IPS-18a (cell line): ENCODE data around the gene ROGDI.

Experiments used
- H3K27ac ChIP-seq: one replicate; pipeline ENCODE4 v1.5.1; 2013; ENCODE audit warnings: low read length
- H3K27me3 ChIP-seq: one replicate; pipeline ENCODE4 v1.6.1; 2013; ENCODE audit warnings: mild to moderate bottlenecking, low read length; ENCODE audit not compliant: control insufficient read depth, insufficient read depth
- H3K36me3 ChIP-seq: one replicate; pipeline ENCODE4 v1.6.1; 2013; ENCODE audit warnings: low read depth, low read length; ENCODE audit not compliant: control insufficient read depth
- H3K4me1 ChIP-seq: one replicate; pipeline ENCODE4 v1.6.1; 2013; ENCODE audit warnings: low read depth, low read length; ENCODE audit not compliant: control insufficient read depth
- H3K4me3 ChIP-seq: one replicate; pipeline ENCODE4 v1.5.1; 2013; ENCODE audit warnings: low read length
- H3K9ac ChIP-seq: one replicate; pipeline ENCODE4 v1.6.1; 2013; ENCODE audit warnings: mild to moderate bottlenecking, low read length, moderate library complexity
- H3K9me3 ChIP-seq: one replicate; pipeline ENCODE4 v1.6.1; 2013; ENCODE audit warnings: low read depth, low read length; ENCODE audit not compliant: control insufficient read depth

ROGDI gene, protein sequence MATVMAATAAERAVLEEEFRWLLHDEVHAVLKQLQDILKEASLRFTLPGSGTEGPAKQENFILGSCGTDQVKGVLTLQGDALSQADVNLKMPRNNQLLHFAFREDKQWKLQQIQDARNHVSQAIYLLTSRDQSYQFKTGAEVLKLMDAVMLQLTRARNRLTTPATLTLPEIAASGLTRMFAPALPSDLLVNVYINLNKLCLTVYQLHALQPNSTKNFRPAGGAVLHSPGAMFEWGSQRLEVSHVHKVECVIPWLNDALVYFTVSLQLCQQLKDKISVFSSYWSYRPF

DNA sequence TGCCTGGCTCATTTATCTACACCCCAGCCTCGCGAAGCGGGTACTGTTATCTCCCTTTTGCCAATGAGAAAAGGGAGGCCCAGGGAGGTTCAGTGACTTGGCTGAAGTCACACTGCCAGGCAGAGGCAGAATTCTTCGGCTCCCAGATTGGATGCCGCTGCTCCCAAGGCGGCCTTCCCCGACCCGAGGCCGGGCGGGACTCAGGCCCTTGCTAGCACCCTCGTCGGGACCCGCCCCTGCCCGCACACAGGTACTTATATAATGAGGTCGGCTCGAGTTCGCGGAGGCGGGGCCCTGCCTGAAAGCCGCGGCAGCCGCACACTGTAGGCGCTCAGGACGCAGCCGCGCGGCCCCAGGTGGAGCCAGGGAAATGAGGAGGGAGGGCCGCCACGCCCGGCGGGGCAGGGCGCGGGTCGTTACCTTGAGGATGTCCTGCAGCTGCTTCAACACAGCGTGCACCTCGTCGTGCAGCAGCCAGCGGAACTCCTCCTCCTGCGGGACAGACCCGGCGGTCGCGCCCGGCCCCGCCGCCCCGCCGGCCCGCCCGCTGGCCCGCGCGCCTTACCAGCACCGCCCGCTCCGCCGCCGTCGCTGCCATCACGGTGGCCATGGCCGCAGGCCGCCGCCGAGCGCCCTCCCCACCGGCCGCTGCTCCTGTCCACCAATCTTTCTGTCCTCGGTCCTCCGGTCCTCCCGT lies at the start of gene ROGDI:
ROGDI (minus strand) TSS at position 672 of the 697 bp plus-strand sequence; CDS start at position 610, 62 bp downstream.
- Histone ChIP-seq H3K9ac (peak within 1 kb of the TSS; percentile 62), H3K4me1 (peaks cover 6% of the 10 kb centered on the region), H3K9me3 (no peaks in the 10 kb centered on the region), H3K27me3 (no peaks in the 10 kb centered on the region), H3K4me3 (peak within 1 kb of the TSS; percentile 89), H3K36me3 (peaks cover 18% of the 10 kb centered on the region), H3K27ac (peak within 1 kb of the TSS; percentile 39)

DNA sequence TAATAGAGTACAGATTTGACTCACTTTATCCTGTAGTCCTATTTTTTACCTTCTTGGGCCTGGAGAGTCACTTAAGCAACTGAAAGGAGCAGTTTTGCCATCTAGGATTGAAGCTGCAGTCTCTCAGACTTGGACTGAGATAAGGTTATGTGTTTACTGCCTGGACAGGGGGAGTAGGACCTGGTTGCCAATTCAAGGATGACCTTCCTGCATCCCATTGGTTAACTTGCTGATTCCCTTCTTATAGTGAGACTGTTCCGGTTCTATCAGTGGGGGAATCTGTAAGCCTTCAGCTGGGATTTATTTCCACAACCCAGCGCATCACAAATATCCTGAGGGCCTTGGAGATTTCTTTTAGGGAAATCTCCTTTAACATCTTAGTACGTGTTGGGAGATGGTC lies 47.8 kb upstream of the ROGDI start:
- H3K9me3 ChIP-seq, result no peaks in the 10 kb centered on the region
- H3K9ac ChIP-seq, result no peak overlapping the region
- no peak overlapping the region for H3K4me3 ChIP-seq

DNA sequence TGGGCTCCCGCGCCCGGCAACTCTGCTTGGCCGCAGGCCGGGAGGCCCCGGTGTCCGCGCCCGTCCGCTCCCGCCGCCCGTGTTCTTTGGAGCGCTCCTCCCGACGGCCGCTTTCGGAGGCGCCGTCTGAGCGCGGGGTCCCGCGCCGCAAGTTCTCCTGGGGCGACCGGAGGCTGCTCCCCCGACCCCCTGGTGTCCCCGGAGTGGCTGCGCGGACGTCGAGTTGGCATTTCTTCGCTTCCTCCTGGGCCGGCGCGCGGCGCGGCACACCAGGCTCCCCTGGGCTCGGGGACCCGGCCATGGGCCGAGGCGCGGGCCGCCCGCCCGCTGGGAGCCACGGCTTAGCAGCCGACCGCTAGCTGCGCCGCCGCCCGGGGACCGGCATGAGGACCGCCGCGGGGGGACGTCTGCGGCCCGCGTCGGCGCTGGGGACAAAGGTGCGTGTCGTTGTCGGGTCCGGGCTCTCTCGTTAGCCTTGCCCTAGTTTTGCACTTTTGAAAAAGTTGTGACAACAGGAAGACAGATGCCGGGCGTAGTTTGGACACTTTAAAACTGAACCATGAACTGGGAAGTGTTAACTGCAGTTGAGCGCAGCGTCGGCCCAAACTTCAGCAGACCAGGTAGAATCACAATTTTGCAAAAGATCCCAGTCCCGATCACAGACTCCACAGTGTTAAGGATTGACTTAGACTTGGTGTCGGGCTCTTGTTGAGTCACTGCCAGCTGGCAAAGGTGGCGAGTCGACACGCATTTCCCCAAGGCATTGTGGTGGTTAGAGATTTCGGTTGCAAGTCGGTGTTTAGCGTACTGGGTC lies 45.5 kb upstream of the ROGDI start:
- H3K27ac ChIP-seq, result no peak overlapping the region
- H3K27me3 ChIP-seq, result no peaks in the 10 kb centered on the region
- peaks cover 22% of the 10 kb centered on the region for H3K36me3 ChIP-seq
- no peaks in the 10 kb centered on the region for H3K9me3 ChIP-seq
- peak overlapping the region; percentile 37 for H3K9ac ChIP-seq
- H3K4me1 ChIP-seq, result peaks cover 2% of the 10 kb centered on the region
- H3K4me3 ChIP-seq, result peak overlapping the region; percentile 81

More for the DNA sequence above, 47.8 kb upstream of the ROGDI start:
- Histone ChIP-seq H3K27me3 (no peaks in the 10 kb centered on the region), H3K27ac (no peak overlapping the region), H3K4me1 (peaks cover 2% of the 10 kb centered on the region), H3K36me3 (peaks cover 14% of the 10 kb centered on the region)

DNA sequence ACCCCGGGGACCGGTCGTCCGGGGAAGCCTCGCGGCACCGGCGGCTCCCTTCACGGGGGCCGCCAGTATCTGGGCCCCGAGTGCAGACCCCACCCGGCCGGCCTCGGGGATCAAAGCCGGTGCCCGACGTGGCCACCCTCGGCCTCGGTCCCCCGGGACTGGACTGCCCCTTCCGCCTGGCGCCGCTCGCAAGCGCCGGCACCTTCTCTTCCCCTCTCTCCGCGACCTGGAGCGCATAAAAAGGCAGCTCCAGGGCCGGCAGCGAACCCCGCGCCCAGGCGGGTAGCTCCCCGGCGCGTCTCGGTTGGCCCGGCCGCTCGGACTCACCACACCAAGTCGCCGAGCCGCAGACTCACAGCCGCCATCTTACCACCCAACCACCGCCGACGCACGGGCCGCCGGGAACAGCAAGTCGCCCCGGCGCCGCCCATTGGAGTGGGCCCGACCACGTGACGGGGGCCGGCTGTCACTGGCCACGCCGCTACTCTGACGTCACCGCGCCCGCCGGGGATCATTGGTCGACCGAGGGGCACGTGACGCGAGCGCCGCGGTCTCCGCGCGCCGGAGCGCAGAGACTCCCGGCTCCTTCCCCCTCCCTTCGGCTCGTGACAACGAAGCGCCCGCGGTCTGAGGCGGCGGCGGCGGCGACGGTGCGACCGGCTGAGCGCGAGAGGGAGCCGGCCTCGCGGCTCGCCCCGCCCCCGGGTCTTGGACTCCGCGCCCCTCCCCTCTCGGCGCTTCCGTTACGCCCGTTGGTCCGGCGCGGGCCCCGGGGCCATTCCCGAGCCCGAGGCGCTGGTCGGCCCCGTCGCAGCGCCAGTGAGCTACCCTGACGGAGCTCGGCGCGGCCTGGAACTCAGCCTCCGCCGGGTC lies 44.7 kb upstream of the ROGDI start, which contains the start of the genes GLYR1 and UBN1:
GLYR1 (minus strand) TSS at position 388 of the 873 bp plus-strand sequence; CDS start at position 365, 23 bp downstream.
UBN1 (plus strand) TSS at position 581 of the 873 bp plus-strand sequence. CDS start 5,437 bp downstream, outside the sequence.
- peak within 1 kb of the TSS; percentile 81 for H3K4me3 ChIP-seq
- no peaks in the 10 kb centered on the region for H3K9me3 ChIP-seq
- H3K36me3 ChIP-seq, result peaks cover 28% of the 10 kb centered on the region
- peaks cover 2% of the 10 kb centered on the region for H3K4me1 ChIP-seq
- peak within 1 kb of the TSS; percentile 80 for H3K9ac ChIP-seq
- H3K27ac ChIP-seq, result no peak within 1 kb of the TSS
- no peaks in the 10 kb centered on the region for H3K27me3 ChIP-seq

DNA sequence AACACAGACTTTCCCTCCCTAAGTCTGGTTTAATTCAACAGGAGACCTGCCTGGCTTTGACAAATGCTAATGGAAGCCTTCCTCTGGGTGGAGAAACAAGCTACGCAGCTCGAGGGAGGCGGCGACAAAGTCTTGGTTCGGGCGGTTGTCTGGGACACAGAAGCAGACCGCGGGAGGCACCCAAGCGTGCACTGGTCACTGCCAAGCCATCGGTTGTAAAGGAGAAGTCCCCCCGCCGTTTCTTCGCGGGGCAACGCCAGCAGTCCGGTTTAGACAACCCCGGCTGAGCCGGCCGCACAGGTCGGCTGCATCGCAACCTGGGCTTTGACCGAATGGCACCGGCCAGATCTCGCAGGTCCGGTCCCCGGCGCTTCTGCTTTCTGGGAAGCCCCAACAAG lies 44.1 kb upstream of the ROGDI start:
- peaks cover 32% of the 10 kb centered on the region for H3K36me3 ChIP-seq
- H3K9ac ChIP-seq, result peak overlapping the region; percentile 80
- no peaks in the 10 kb centered on the region for H3K9me3 ChIP-seq
- no peaks in the 10 kb centered on the region for H3K27me3 ChIP-seq
- H3K4me3 ChIP-seq, result peak overlapping the region; percentile 81
- no peak overlapping the region for H3K27ac ChIP-seq
- H3K4me1 ChIP-seq, result peaks cover 2% of the 10 kb centered on the region

DNA sequence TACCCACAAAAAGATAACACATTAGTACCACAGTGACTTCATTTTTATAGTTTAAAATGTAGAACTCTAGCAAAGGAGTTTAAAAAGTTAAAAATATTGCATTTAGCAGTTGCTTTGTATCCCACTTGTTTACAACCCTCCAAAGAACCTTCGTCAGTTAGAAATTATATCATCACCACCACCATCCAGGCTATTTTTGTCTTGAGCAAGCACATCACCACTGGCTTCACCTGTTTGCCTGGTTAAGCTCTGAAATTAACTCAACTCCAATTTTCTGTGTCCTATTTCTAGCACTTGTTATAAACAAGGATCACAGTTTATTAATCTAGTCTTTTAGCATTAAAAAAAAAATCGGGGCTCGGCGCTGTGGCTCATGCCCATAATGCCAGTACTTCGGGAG lies 38.6 kb upstream of the ROGDI start:
- Histone ChIP-seq H3K4me3 (no peak overlapping the region), H3K9ac (no peak overlapping the region), H3K27me3 (no peaks in the 10 kb centered on the region), H3K36me3 (peaks cover 72% of the 10 kb centered on the region), H3K9me3 (no peaks in the 10 kb centered on the region), H3K4me1 (peaks cover 2% of the 10 kb centered on the region), H3K27ac (no peak overlapping the region)

DNA sequence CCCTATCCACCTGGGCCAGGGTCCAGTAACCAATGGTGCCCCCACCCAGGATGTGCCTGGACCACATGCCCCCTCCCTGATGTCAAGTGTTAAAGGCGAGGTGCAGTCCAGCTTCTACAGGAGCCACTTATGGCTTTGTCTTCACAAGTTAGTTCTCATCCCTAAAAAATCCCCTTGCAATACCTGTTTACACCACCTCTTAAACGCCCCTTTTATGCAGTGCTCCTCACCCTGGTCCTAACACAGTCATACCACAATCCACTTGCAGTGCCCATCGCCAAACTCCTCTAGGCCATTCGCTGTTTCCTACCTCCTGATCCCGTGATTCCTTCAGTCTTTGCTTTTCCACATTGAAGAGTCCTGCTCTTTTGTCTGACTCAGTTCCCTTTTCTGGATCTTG lies 37.5 kb upstream of the ROGDI start:
- H3K27me3 ChIP-seq, result no peaks in the 10 kb centered on the region
- H3K4me3 ChIP-seq, result no peak overlapping the region
- no peak overlapping the region for H3K9ac ChIP-seq
- no peaks in the 10 kb centered on the region for H3K4me1 ChIP-seq
- H3K9me3 ChIP-seq, result no peaks in the 10 kb centered on the region
- no peak overlapping the region for H3K27ac ChIP-seq
- peaks cover 69% of the 10 kb centered on the region for H3K36me3 ChIP-seq

DNA sequence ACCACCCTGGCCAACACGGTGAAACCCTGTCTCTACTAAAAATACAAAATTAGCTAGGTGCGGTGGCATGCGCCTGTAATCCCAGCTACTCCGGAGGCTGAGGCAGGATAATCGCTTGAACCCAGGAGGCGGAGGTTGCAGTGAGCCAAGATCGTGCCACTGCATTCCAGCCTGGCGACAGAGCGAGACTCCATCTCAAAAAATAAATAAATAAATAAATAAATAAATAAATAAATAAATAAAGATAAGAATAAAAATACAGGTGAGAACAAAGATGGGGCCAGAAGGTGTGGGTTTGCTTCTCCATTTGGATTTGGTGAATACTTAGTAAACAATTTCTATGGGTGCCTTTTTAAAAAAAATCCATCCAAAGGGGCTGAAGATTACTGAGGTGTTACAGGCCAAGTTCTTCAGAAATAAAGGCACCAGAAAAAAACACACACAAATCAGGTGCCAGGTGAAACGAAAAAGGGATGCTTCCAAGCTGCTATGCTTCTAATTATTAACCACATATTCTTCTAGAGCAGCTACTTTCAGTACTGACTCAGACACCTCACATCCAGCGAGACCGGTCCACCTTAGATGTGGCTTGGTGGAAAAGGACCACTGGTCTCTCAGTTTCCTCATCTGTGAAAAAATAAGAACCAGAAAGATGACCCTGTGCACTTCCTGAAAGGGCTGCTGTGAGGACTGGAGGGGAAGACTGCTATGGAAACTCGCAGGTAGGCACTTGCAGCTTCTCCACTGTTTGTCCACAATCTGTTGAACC lies 35.5 kb upstream of the ROGDI start:
- peaks cover 67% of the 10 kb centered on the region for H3K36me3 ChIP-seq
- no peaks in the 10 kb centered on the region for H3K9me3 ChIP-seq

DNA sequence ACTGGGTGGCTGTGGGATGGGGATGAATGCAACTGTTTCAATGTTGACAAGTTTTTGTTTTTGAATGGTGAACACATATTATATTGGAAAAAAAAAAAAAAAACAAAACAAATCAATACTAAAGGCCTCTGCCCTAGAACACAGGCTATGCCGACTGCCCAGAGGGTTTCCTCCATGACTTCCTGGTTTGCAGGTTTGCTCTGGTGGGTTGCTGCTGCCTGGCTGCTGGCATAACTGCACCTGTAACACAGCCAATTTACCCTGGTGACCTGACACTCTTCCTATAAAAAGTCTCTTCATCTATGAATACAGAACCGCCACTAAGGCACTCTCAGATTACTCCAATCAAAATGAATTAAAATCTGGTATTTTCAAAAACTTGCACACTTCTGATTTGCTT lies 34.3 kb upstream of the ROGDI start:
- Histone ChIP-seq H3K4me3 (no peak overlapping the region), H3K27me3 (no peaks in the 10 kb centered on the region), H3K9me3 (no peaks in the 10 kb centered on the region), H3K36me3 (peaks cover 69% of the 10 kb centered on the region), H3K4me1 (no peaks in the 10 kb centered on the region), H3K9ac (no peak overlapping the region), H3K27ac (no peak overlapping the region)

More for the DNA sequence above, 35.5 kb upstream of the ROGDI start:
- Histone ChIP-seq H3K4me3 (no peak overlapping the region), H3K4me1 (no peaks in the 10 kb centered on the region), H3K9ac (no peak overlapping the region), H3K27me3 (no peaks in the 10 kb centered on the region), H3K27ac (no peak overlapping the region)

DNA sequence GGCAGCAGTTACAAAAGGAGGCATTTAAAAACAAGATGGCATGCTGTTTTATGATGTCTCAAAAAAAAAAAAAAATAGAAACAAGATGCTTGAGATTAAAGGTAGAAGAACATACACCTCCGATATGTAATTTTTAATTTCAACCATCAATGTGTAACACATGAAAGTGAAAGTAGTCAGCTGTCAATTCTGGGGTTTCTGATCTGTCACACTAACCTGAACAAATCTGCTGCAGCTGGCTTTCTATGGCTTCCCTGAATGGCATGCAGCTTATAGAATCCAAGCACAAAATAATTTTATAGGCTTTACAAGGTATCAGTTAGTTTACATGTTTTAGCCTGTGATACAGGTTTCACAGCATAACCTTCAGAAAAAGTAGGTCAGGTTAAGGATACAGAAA lies 31.2 kb upstream of the ROGDI start:
- peaks cover 66% of the 10 kb centered on the region for H3K36me3 ChIP-seq

More for the DNA sequence above, 31.2 kb upstream of the ROGDI start:
- Histone ChIP-seq H3K4me3 (no peak overlapping the region), H3K27me3 (no peaks in the 10 kb centered on the region), H3K4me1 (no peaks in the 10 kb centered on the region), H3K9me3 (no peaks in the 10 kb centered on the region), H3K9ac (no peak overlapping the region), H3K27ac (no peak overlapping the region)
